CD4-positive, alpha-beta T cell treated with Interferon gamma for 1 hour (primary cell): ENCODE measurements around the gene IRAG1.

Experiments used
- DNase-seq: peaks from one replicate; pipeline ENCODE4 v3.0.0-alpha.2; 2020

The IRAG1 gene

DNA sequence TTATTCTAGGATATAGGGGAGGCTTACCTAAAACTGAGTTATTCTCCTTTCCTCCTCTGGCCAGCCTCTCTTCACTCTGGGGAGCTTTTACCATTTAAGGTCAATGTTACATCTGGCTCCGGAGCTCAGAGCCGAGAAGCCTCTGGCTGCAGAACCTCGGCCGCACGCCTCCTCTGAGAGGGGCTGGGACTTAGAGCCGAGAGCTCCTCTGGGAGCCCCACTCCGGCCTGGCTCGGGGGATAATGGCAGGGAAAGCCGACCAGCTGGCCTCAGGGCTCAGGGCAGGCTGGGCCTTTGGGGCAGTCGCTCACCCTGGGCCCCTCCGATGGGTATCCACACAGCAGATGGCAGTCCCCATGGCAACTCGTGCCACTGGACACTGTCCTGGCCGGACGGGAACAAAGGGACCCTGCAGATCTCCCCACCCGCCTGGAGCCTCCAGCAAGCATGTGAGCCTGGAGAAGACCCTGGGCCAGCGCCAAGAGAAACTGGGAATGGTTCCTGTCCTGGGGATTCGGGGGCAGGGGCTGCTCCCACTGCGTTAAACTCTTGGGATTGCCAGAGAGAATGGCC, at the start of gene IRAG1:
Gene IRAG1 (minus strand): TSS at position 247 of the 573 bp plus-strand sequence. CDS start 153 bp downstream, at position 94.
- DNase-seq: no peak

DNA sequence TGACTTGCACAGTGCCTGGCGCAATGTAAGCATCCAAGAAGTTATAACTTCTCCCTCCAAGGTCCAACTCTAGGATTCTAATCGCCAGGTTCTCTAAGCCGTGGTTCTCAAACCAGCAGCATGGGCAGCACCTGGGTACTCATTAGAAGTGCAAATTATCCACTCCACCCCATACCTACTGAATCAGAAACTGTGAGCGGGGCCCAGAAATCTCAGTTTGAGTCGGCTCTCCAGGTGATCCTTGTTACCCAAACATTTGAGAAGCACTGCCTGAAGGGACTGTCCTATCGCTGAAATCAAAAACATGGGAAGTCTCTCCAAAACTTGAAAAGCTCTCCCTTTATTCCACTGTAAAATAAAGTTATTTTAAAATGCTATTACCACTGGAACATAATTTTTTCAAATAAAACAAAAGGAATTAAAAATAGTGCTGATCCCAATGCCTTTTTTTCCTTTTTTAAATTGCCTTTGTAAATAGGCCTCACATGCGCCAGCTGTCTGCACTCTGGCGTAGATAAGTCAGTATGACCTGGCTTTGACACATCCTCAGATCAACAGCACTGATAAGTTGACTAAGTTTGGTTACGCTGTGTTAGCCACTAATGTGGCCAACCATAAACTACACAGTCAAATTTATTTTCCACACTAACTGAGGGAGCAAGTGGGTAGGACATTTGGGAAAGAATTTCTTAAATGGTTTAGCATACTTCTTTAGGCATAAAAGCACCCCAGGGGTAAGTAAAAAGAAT, 49.1 kb upstream of the IRAG1 start:
- DNase-seq: no peak

GRCh38 chr11:10735481-10736475, 42.2 kb upstream of the IRAG1 start:
- peak; percentile 87 for DNase-seq

- no peak for DNase-seq
Observed at GRCh38 chr11:10731064-10731680, 37.6 kb upstream of the IRAG1 start.

GRCh38 chr11:10730151-10730550, 36.6 kb upstream of the IRAG1 start:
- no peak for DNase-seq

DNA sequence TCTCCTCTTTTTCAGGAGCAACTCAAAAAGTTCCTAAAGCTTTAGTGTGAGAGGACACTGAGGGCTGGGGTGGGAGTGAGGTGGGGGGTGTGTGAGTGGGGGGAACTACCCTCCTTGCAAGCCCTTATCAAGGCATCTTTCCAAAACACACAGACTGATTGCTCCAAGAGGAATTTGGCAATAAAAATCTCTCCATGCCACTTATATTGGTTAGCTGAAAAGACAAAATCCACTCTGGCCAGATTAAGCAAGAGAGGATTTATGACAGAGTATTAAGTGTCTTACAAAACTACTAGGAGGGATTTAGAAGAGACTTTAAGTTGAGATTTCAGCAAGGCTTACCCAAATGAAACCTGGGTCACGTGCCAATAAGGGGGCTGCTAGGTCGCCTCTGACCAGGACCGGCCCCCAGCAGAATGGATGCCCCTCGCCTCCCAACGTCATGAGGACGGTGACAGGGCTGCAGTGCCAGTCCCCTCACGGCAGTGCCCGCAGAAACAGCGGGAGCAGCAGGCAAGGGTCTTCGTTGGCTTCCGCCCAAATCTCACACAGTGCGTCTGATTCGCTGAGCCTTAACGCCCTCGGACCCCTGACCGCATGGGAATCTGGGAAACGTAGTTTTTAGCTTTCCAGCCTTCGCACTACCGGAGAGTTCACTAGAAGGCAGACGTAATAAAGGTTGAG, 35.4 kb upstream of the IRAG1 start:
- no peak for DNase-seq

DNA sequence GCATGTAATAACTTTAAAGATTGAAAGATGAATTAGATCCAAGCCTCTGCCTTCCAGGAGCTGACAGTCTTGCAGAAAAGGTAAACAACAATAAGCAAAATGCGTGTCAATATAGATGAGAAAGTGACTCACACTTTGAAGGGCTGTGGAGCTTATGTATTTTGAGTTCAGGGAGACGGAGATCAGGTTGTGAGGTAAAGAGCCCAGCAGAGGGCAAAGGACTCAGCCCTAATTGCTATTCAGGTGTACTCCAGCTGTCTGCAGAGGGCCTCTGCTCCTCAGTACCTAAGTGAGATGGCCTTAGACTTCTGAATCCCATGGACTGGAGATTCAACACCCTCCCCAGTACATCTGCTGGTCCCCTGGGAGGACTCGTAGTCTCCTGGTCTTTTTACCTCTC, 34.6 kb upstream of the IRAG1 start:
- no peak for DNase-seq

GRCh38 chr11:10727146-10727851, 33.7 kb upstream of the IRAG1 start:
- DNase-seq: no peak

- no peak for DNase-seq
Observed at GRCh38 chr11:10725907-10726253, 32.3 kb upstream of the IRAG1 start.

DNA sequence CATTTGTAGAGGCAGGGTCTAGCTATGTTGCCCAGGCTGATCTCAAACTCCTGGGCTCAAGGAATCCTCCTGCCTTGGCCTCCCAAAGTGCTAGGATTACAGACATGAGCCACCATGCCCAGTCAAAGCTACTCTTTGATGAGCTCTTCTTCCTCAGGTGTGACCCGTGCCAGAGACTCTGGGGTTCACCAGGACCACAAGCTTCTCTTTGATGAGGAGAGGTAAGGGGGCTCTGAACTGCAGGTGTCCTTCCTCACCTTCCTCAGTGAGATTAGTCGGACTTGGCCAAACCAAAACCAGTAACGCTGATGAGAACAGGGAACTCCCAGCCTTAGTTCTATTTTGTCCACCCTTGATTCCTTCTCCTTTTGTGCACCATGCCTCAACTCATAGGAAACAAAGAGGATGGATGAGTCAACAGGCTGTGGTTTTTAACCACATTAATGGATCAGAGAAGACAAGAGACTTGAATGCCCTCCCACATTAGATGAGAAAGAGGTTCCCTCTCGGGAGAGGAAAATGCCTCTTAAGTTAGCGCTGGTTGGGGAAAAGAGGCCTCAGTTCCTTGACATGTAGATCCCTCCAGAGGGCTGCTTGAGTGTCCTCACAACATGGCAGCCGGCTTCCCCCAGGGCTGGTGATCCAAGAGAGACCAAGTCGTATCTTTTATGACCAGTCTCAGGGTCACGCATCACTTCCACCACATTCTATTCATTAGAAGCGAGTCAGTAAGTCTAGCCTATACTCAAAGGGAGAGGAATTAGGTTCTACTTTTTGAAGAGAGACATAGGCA, 31.8 kb upstream of the IRAG1 start:
- DNase-seq: peak; percentile 6

- DNase-seq: no peak
Observed at GRCh38 chr11:10722307-10722706, 28.8 kb upstream of the IRAG1 start.

DNA sequence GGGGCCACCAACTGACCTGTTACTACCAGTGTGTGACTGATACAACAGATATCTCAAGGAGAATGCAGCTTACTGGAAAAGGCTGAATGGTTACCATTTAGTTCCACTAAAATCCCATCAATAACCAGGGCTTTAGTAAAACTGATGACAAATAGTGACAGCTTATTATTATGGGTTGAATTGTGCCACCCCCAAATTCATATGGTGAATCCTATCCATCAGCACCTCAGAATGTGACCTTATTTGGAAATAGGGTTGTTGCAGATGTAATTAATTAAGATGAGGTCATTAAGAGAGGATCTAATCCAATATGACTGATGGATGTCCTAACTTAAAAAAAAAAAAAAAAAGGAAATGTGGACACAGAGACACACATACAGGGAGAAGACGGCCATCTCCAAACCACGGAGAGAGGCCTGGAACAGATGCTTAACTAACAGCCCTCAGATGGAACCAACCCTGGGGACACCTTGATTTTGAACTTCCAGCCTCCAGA, 27.4 kb upstream of the IRAG1 start:
- no peak for DNase-seq

- DNase-seq: no peak
Observed at GRCh38 chr11:10719616-10720015, 26.1 kb upstream of the IRAG1 start.

GRCh38 chr11:10716543-10717259, 23.1 kb upstream of the IRAG1 start:
- DNase-seq: no peak

DNA sequence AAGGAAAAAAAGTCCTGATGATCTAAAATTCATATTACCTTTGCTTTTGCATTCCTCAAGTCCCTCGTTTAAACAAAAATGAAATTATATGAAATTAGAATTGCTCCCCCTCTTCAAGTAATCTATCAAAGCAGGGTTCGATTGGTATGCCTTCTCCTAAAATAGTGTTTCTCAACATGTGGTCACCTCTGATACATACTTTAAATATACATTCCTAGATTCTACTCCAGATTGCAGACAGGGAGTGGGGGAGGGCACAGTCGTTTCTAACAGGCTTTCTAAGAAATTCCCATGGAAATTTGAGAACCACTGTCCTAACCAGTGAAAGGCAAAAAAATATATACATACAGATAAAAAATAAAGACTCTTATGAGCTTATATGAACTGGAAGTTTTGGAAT, 22.6 kb upstream of the IRAG1 start:
- no peak for DNase-seq

- DNase-seq: no peak
Observed at GRCh38 chr11:10715571-10715970, 22.0 kb upstream of the IRAG1 start.

GRCh38 chr11:10709299-10710086, 15.9 kb upstream of the IRAG1 start:
- no peak for DNase-seq

DNA sequence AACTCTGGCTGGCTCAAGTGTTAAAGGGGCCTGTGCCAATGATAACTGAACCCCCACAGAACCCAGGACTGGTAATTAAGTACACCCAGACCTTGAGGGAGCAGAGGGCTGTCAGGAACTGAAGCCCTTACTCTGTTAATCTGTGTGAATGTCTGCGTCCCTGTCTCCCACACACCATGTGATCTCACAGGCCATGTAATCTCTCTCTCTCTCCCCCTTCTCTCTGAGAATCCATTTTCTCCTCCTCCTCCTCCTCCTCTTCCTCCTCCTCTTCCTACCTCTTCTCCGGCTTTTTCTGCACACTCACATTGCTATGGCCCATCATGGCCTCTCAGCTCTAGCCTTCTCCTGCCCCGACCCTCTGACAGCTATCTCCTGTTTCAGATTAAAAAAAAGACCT, 14.6 kb upstream of the IRAG1 start:
- DNase-seq: no peak

DNA sequence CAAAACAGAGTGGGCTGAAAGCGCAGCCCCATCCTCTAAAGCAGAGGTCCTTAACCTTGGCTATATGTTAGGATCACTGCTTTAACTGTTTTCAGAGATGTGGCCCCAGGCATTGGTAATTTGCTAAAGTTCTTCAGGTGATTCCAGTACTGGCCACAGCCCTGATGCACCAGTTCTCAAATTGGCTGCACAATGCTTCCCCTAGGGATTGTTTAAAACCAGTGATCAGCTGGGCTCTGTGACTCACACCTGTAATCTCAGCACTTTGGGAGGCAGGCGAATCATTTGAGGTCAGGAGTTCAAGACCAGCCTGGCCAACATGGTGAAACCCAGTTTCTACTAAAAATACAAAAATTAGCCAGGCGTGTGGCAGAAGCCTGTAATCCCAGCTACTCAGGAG, 8.4 kb upstream of the IRAG1 start:
- no peak for DNase-seq
